HAP-1 (cell line): ENCODE results near the gene RPE.

Experiments used
- DNase-seq, 2 experiments: peaks; one replicate each; pipeline ENCODE4 v3.0.0-alpha.2; 2016 to 2020; ENCODE audit warnings: low spot score in 2 of 2
- H3K27me3 ChIP-seq: fragments of 250-450 bp; sonication (Bioruptor Pico); 2 replicates; pipeline ENCODE4 v1.5.1; 2020; ENCODE audit warnings: low read depth, mild to moderate bottlenecking, moderate library complexity
- H3K36me3 ChIP-seq: fragments of 250-450 bp; sonication (Bioruptor Pico); replicated peaks from 2 replicates; pipeline ENCODE4 v1.5.1; 2020; ENCODE audit warnings: mild to moderate bottlenecking
- H3K4me1 ChIP-seq: fragments of 250-450 bp; sonication (Bioruptor Pico); 2 replicates; pipeline ENCODE4 v1.5.1; 2020; ENCODE audit warnings: mild to moderate bottlenecking
- H3K4me3 ChIP-seq: fragments of 250-450 bp; sonication (Bioruptor Pico); 2 replicates; pipeline ENCODE4 v1.5.1; 2020; ENCODE audit warnings: mild to moderate bottlenecking, moderate library complexity
- H3K9me3 ChIP-seq: fragments of 250-450 bp; sonication (Bioruptor Pico); 2 replicates; pipeline ENCODE4 v1.5.1; 2020; ENCODE audit warnings: mild to moderate bottlenecking, moderate library complexity
- in situ Hi-C: fragments of 300-500 bp; cut with MboI; formaldehyde crosslinking; loops from 3 replicates; pipeline ENCODE4 v1.14.3; 2020; ENCODE audit warnings: low sequenced_read_pairs, inconsistent platforms, mixed read lengths

The RPE gene

GRCh38 chr2:210002158-210003157, at the start of gene RPE:
Gene RPE, plus strand, starts transcription at chr2:210002638. Its CDS starts 24 bp downstream, at chr2:210002662.
- in situ Hi-C loops = no loop called here
- Histone ChIP-seq H3K4me1 (peaks cover 24% of the 10 kb centered on the region), H3K9me3 (no peaks in the 10 kb centered on the region), H3K36me3 (peaks cover 16% of the 10 kb centered on the region), H3K4me3 (peak within 1 kb of the TSS; percentile 89), H3K27me3 (no peaks in the 10 kb centered on the region)
- peak; percentile 90 to 98 for DNase-seq

- in situ Hi-C loops = no loop called here
Observed at GRCh38 chr2:209956271-209956670, 46.2 kb upstream of the RPE start.

GRCh38 chr2:209958016-209958415, 44.4 kb upstream of the RPE start:
- H3K36me3 ChIP-seq = no peaks in the 10 kb centered on the region
- no peaks in the 10 kb centered on the region for H3K9me3 ChIP-seq
- no peak for DNase-seq
- H3K4me1 ChIP-seq = peaks cover 14% of the 10 kb centered on the region
- H3K4me3 ChIP-seq = no peak overlapping the region
- H3K27me3 ChIP-seq = 0 out of 2 replicates have a peak, but pooled peaks cover 10% of the 10 kb centered on the region
- in situ Hi-C loops = no loop called here

More at GRCh38 chr2:209956271-209956670, 46.2 kb upstream of the RPE start:
- Histone ChIP-seq H3K9me3 (no peaks in the 10 kb centered on the region), H3K4me3 (no peak overlapping the region), H3K4me1 (peaks cover 13% of the 10 kb centered on the region), H3K27me3 (0 out of 2 replicates have a peak, but pooled peaks cover 10% of the 10 kb centered on the region), H3K36me3 (no peaks in the 10 kb centered on the region)
- DNase-seq = no peak

- H3K27me3 ChIP-seq = 0 out of 2 replicates have a peak, but pooled peaks cover 9% of the 10 kb centered on the region
- in situ Hi-C loops = no loop called here
- H3K4me3 ChIP-seq = no peak overlapping the region
- peaks cover 14% of the 10 kb centered on the region for H3K4me1 ChIP-seq
- H3K36me3 ChIP-seq = no peaks in the 10 kb centered on the region
- H3K9me3 ChIP-seq = no peaks in the 10 kb centered on the region
- peak in 1 of 2 experiments; percentile 11 for DNase-seq
Observed at GRCh38 chr2:209960045-209960444, 42.4 kb upstream of the RPE start.

GRCh38 chr2:209960676-209961630, 41.5 kb upstream of the RPE start:
- DNase-seq = peak; percentile 76 to 84
- H3K27me3 ChIP-seq = 0 out of 2 replicates have a peak, but pooled peaks cover 5% of the 10 kb centered on the region
- peaks cover 14% of the 10 kb centered on the region for H3K4me1 ChIP-seq
- no peaks in the 10 kb centered on the region for H3K9me3 ChIP-seq
- no peaks in the 10 kb centered on the region for H3K36me3 ChIP-seq
- H3K4me3 ChIP-seq = no peak overlapping the region
- in situ Hi-C loops = no loop called here

- H3K27me3 ChIP-seq = peaks cover 5% of the 10 kb centered on the region
- DNase-seq = no peak
- H3K4me1 ChIP-seq = peaks cover 5% of the 10 kb centered on the region
- H3K36me3 ChIP-seq = no peaks in the 10 kb centered on the region
- in situ Hi-C loops = no loop called here
- H3K9me3 ChIP-seq = no peaks in the 10 kb centered on the region
- no peak overlapping the region for H3K4me3 ChIP-seq
Observed at GRCh38 chr2:209965723-209966122, 36.7 kb upstream of the RPE start.

- Histone ChIP-seq H3K4me1 (no peaks in the 10 kb centered on the region), H3K36me3 (no peaks in the 10 kb centered on the region), H3K4me3 (no peak overlapping the region), H3K27me3 (peaks cover 17% of the 10 kb centered on the region), H3K9me3 (no peaks in the 10 kb centered on the region)
- in situ Hi-C loops = loop anchor here (10.0 kb wide), 1 partner anchor 225 kb away; no protein-coding TSS in a partner anchor
- no peak for DNase-seq
Observed at GRCh38 chr2:209969692-209970091, 32.7 kb upstream of the RPE start.

- Histone ChIP-seq H3K36me3 (no peaks in the 10 kb centered on the region), H3K9me3 (no peaks in the 10 kb centered on the region), H3K27me3 (peaks cover 18% of the 10 kb centered on the region), H3K4me1 (no peaks in the 10 kb centered on the region), H3K4me3 (no peak overlapping the region)
- DNase-seq = no peak
- in situ Hi-C loops = loop anchor here (10.0 kb wide), 1 partner anchor 225 kb away; no protein-coding TSS in a partner anchor
Observed at GRCh38 chr2:209970271-209970670, 32.2 kb upstream of the RPE start.

- Histone ChIP-seq H3K4me3 (no peak overlapping the region), H3K36me3 (no peaks in the 10 kb centered on the region), H3K9me3 (no peaks in the 10 kb centered on the region), H3K4me1 (no peaks in the 10 kb centered on the region), H3K27me3 (peaks cover 18% of the 10 kb centered on the region)
- in situ Hi-C loops = loop anchor here (10.0 kb wide), 1 partner anchor 224 kb away; no protein-coding TSS in a partner anchor
- DNase-seq = no peak
Observed at GRCh38 chr2:209970711-209971110, 31.7 kb upstream of the RPE start.

- H3K4me3 ChIP-seq = no peak overlapping the region
- in situ Hi-C loops = loop anchor here (10.0 kb wide), 1 partner anchor 221 kb away; no protein-coding TSS in a partner anchor
Observed at GRCh38 chr2:209973328-209973727, 29.1 kb upstream of the RPE start.

GRCh38 chr2:209974576-209974975, 27.9 kb upstream of the RPE start:
- Histone ChIP-seq H3K9me3 (no peaks in the 10 kb centered on the region), H3K36me3 (no peaks in the 10 kb centered on the region), H3K4me1 (no peaks in the 10 kb centered on the region; the same call in 1 of the 2 replicates), H3K4me3 (no peak overlapping the region), H3K27me3 (peaks cover 13% of the 10 kb centered on the region)
- no peak for DNase-seq
- in situ Hi-C loops = loop anchor here (10.0 kb wide), 1 partner anchor 220 kb away; no protein-coding TSS in a partner anchor

More at GRCh38 chr2:209973328-209973727, 29.1 kb upstream of the RPE start:
- no peak for DNase-seq
- H3K27me3 ChIP-seq = peaks cover 14% of the 10 kb centered on the region
- H3K4me1 ChIP-seq = no peaks in the 10 kb centered on the region; the same call in 1 of the 2 replicates
- no peaks in the 10 kb centered on the region for H3K9me3 ChIP-seq
- no peaks in the 10 kb centered on the region for H3K36me3 ChIP-seq

- Histone ChIP-seq H3K27me3 (peaks cover 13% of the 10 kb centered on the region), H3K4me3 (no peak overlapping the region), H3K36me3 (no peaks in the 10 kb centered on the region), H3K4me1 (no peaks in the 10 kb centered on the region; the same call in 1 of the 2 replicates), H3K9me3 (no peaks in the 10 kb centered on the region)
- in situ Hi-C loops = loop anchor here (10.0 kb wide), 1 partner anchor 218 kb away; no protein-coding TSS in a partner anchor
- no peak for DNase-seq
Observed at GRCh38 chr2:209976698-209977385, 25.6 kb upstream of the RPE start.
